ENCODE measurements around the gene LPAR5.

DNA sequence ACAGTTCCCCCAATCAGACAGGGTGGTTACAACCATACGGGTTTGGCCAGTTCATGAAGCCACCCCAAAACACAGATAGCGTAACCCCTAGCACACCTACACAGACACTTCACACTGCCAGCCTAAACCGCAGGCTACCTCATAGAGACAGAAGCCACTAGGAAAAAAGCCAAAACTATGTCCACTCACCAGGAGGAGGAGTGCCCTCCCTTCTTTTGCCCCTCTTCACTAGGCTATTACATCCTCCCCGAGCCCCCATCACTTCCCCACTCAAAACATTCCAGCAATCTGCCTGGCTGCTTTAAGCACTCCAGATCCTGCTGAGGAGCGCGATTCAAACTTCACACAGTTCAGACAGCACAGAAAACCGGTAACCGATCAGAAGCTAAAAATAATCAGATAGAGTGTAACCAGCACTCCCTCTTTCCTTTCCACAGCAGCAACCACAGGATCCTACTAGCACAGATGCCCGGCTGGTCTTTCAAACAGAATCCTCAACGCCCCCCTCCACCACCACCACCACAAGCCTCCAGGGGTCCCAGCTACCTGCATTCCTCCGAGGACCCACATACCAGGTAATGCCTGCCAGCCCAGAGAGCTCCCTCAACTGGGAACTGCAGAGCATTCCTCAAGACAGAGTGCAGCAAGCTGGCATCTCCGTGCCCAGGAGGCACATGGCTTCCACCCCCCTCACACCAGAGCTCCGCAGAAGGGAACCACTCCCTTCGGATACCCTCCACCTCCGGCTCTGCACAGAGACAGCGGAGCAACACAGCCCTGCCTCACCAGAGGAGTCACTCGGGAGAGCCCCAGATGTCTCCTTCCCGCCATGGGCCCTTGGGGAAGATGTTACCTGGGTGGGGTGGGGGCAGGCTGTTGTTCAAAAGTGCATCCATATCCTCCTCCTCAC lies 30.1 kb downstream of the LPAR5 start:
- TF ChIP-seq, protein P1, sequence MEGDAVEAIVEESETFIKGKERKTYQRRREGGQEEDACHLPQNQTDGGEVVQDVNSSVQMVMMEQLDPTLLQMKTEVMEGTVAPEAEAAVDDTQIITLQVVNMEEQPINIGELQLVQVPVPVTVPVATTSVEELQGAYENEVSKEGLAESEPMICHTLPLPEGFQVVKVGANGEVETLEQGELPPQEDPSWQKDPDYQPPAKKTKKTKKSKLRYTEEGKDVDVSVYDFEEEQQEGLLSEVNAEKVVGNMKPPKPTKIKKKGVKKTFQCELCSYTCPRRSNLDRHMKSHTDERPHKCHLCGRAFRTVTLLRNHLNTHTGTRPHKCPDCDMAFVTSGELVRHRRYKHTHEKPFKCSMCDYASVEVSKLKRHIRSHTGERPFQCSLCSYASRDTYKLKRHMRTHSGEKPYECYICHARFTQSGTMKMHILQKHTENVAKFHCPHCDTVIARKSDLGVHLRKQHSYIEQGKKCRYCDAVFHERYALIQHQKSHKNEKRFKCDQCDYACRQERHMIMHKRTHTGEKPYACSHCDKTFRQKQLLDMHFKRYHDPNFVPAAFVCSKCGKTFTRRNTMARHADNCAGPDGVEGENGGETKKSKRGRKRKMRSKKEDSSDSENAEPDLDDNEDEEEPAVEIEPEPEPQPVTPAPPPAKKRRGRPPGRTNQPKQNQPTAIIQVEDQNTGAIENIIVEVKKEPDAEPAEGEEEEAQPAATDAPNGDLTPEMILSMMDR (IDR thresholded peaks at IDR 0.05) = no peak
- TF ChIP-seq POLR2A (IDR thresholded peaks at IDR 0.05) = no peak

All from uterus (tissue), 2 donors.